Stimulated activated CD4-positive, alpha-beta T cell treated with anti-CD3 and anti-CD28 coated beads, Interleukin-2, amount 100 ng/mL, for 48 hours (primary cell): ENCODE measurements around the gene ADORA2B.
"Not testable (repeated sequence)": the region's sequence is repeated elsewhere in the genome, so short reads cannot be mapped to it uniquely, and the experiment has no call there.

Experiments
- DNase-seq, 2 donors: peaks; one replicate each; pipeline ENCODE4 v3.0.0-alpha.2; 2020

The ADORA2B gene

GRCh38 chr17:15944759-15945526 lies at the start of gene ADORA2B:
ADORA2B (plus strand) TSS chr17:15945130; CDS start chr17:15945249, 119 bp downstream.
- DNase-seq: peak; percentile 39 to 52

GRCh38 chr17:15896277-15896676 lies 48.7 kb upstream of the ADORA2B start:
- no peak for DNase-seq

GRCh38 chr17:15896834-15897233 lies 48.1 kb upstream of the ADORA2B start:
- DNase-seq: no peak

- DNase-seq: not testable (repeated sequence)
These were observed 45.3 kb upstream of the ADORA2B start for GRCh38 chr17:15899596-15899995.

DNA sequence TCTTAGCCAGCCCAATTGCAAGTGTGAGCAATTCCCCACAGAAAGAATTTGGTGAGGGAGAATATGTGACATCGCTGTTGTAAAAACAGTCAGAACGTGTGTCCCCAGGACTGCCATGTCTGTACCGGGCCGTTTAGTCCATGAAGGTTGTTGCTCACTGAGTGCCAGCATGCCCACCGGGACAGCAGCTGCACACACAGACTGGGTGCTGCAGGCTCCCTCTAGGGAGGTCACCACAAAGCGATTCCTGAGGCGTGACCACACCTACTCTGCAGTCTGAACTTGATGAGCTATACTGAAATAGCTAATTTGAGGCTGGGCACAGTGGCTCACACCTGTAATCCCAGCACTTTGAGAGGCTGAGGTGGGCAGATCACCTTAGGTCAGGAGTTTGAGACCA lies 44.1 kb upstream of the ADORA2B start:
- no peak for DNase-seq

- not testable (repeated sequence) for DNase-seq
These were observed 39.7 kb upstream of the ADORA2B start for GRCh38 chr17:15905236-15905635.

DNA sequence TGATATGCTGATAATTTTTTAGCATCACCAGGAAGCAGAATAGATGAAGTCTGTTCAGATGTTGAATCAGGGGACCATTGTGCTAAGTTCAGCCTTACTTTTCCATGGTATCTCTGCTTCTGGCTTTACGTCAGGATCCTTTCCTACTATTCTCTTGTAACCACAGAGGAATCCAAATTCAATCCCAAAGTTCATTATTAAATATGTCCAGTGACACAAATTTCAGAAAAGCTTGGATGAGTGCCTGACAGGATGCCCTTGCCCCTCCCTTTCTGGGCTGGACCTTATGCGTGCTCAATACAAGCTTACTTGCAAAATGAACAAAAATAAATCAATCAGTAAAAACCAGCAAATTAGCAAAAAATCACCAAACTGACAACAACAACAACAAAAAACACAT lies 37.6 kb upstream of the ADORA2B start:
- DNase-seq: no peak

DNA sequence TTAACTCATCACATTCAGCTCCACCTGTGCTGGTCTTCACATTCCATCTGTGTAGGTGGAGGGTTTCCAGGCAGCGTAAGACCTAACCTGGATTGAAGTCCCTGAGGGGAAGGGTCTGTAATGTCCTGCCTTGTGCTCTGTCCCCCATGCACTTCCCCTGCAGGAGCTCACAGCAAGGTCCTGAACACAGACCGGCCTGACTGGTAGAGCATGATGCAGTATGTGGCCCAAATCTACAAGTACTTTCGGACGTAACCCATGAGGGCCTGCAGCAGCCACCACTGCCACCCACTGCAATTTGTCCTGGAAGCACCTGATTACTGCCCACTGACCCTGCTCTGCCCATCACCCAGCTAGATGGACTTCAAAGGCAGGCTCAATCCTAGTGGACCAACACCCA lies 36.6 kb upstream of the ADORA2B start:
- no peak for DNase-seq

GRCh38 chr17:15909481-15909991 lies 35.4 kb upstream of the ADORA2B start:
- no peak for DNase-seq

DNA sequence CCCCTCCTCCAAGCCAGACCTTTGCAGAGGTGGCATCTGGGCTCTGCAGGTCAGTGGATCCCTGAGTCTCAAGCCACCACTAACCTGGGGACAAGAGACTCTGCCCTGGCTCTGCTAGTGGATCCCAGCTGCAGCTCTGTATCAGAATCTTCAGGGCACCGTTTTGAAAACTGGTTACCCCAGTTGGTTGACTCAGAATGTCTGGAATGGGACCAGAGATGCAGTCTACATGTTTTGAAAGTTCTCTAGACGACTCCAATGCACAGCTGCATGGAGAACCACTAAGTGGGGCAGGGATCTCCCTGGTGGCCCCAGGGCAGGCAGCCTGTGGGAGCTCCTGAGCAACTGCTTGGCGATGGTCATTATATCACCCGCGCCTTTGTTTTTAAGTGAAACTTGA lies 34.1 kb upstream of the ADORA2B start:
- no peak for DNase-seq

GRCh38 chr17:15911701-15912100 lies 33.2 kb upstream of the ADORA2B start:
- DNase-seq: not testable (repeated sequence)

GRCh38 chr17:15912416-15912955 lies 32.4 kb upstream of the ADORA2B start:
- DNase-seq: no peak

- no peak for DNase-seq
These were observed 31.1 kb upstream of the ADORA2B start for GRCh38 chr17:15913826-15914225.

- DNase-seq: no peak
These were observed 30.3 kb upstream of the ADORA2B start for GRCh38 chr17:15914400-15915170.

DNA sequence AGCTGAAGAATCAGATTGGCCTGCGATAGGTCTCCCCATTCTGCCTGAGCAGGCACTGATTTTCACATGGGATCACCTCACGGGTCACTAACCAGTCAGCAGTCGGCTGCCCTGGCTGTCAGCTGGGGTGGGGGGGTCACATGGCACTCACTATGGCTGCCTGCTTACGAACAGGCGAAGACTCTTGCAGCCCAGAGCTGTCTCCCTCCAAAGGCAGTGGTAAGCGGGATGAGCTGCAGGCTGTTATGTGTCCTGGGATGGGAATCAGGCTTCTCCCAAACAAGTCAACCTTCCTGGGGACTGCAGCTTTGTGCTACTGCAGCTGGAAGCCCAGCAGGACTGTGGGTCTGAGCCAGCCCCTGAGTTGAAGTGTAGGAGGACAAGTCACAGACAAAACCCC lies 29.0 kb upstream of the ADORA2B start:
- no peak for DNase-seq

DNA sequence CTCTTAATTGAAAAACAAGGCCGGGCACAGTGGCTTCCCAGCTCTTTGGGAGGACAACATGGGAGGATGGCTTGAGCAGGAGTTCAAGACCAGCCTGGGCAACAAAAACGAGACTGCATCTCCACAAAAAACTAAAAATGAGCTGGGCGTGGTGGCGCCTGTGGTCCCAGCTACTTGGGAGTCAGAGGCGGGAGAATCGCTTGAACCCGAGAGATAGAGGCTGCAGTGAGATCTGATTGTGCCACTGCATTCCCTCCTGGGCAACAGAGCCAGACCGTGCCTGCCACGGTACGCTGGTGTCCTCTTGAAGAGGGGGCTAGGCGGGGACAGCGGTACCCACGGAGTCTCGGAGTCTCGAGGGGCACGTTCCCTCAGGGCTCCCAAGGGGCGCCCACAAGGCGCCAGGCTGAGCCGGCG lies 27.9 kb upstream of the ADORA2B start:
- no peak for DNase-seq

DNA sequence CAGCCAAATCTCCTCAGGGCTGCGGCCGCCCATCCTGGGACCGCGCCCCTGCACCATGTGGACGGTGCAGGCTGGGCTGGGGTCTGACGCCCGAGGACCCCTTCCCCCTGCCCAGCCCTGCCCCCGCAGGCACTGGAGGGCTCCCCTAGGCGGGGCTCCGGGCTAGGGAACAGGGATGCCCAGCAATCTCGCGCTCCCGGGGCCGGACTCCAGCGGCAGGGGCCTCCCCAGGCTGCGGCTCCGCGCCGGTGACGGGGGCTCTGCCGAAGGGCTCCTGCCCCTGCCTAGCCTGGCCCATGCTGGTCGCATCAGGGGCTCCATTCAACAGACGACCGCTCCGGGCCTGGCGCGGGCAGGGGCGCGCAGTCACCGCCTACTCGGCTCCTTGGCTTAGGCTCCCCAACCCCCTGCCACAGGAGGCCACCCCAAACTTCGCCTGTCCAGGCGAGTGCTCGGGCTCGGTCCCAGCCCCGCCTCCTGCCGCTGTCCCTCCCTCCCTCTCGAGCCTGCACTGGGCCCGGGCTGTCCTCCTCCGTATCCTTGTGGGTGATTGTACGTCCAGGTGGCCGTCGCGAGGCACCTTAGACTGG lies 27.4 kb upstream of the ADORA2B start:
- DNase-seq: no peak

DNA sequence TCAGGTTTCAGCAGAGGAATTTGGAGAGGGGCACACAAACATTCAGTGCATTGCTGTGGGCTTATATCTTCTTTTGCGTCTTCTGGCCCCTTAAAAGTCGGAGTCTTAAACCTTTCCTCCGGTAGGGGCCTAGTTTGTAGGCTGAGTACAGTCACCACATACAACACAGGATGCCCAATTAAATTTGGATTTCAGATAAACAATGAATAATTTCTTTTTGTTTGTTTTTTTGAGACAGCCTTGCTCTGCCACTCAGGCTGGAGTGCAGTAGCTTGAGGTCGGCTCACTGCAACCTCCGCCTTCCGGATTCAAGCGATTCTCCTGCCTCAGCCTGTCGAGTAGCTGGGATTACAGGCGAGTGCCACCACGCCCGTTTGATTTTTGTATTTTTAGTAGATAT lies 26.7 kb upstream of the ADORA2B start:
- no peak for DNase-seq

DNA sequence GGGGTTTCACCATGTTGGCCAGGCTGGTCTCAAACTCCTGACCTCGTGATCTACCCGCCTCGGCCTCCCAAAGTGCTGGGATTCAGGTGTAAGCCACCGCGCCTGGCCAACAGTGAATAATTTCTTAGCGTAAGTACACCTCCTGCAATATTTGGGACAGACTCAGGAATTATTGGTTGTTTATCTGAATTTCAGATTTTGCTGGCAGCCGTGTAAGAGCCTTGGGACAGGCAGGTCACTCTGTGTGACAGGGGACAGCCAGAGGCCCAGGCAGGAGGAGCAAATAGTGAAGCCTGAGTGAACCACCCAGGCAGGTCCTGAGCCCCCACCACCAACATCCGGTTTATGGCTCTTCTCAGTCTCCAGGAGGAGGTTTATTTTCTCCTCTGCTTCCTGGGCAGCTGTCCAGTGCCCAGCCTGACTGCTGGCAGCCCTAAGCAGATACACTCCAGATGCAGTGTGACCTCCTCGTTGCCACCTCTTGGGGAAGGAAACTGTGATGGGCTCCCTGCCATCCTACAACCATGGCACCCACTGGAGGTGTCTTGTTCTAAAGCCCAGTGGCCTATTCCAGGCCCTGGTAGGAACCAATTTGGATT lies 26.2 kb upstream of the ADORA2B start:
- DNase-seq: no peak

- DNase-seq: no peak
These were observed 25.5 kb upstream of the ADORA2B start for GRCh38 chr17:15919466-15919865.

GRCh38 chr17:15920758-15921239 lies 24.1 kb upstream of the ADORA2B start:
- DNase-seq: no peak

- DNase-seq: no peak
These were observed 23.3 kb upstream of the ADORA2B start for GRCh38 chr17:15921640-15922039.

DNA sequence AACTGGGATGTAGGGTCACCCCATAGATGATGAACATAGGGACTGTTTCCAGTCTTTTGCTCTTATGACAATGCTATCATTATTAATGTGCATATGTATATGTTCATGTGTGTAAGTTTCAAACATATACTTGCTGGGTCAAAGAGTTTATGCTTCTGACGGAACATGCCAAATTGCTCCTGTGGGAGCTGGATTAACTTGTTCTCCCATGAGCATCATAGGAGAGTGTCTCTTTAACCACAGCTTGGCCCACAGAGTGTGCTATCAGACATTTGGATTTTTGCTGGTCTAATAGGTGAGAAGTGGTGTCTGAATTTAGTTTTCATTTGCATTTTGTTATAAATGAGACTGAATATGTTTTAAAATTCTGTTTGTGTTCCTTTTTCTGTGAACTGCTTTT lies 22.3 kb upstream of the ADORA2B start:
- no peak for DNase-seq
